ENCODE results near the gene GAK.

The GAK gene

GRCh38 chr4:829761-830600, 102.1 kb downstream of the GAK start:
- no peak for DNase-seq (ENCODE audit: low read depth in 2 of 2)

GRCh38 chr4:829291-829690, 102.8 kb downstream of the GAK start:
- no peak for DNase-seq (ENCODE audit: low read depth in 2 of 2)

- no peak for DNase-seq (ENCODE audit: low read depth in 2 of 2)
Measured at GRCh38 chr4:828641-829271, 103.4 kb downstream of the GAK start.

GRCh38 chr4:827209-828081, 104.7 kb downstream of the GAK start:
- no peak for DNase-seq (ENCODE audit: low read depth in 2 of 2)

- DNase-seq (ENCODE audit: low read depth in 2 of 2): no peak
Measured at GRCh38 chr4:826508-827208, 105.5 kb downstream of the GAK start.

GRCh38 chr4:825971-826330, 106.2 kb downstream of the GAK start, which contains the start of gene CPLX1:
CPLX1 (minus strand) TSS chr4:826129; CDS start chr4:824522, 1,607 bp downstream.
- DNase-seq (ENCODE audit: low read depth in 2 of 2): no peak

- DNase-seq (ENCODE audit: low read depth in 2 of 2): no peak
Measured at GRCh38 chr4:825063-825970, 106.8 kb downstream of the GAK start.

- no peak for DNase-seq (ENCODE audit: low read depth in 2 of 2)
Measured at GRCh38 chr4:824461-825062, 107.6 kb downstream of the GAK start.

- DNase-seq (ENCODE audit: low read depth in 2 of 2): no peak
Measured at GRCh38 chr4:823761-824460, 108.2 kb downstream of the GAK start.

- DNase-seq (ENCODE audit: low read depth in 2 of 2): no peak
Measured at GRCh38 chr4:823176-823760, 108.8 kb downstream of the GAK start.

GRCh38 chr4:822361-823175, 109.5 kb downstream of the GAK start:
- DNase-seq (ENCODE audit: low read depth in 2 of 2): no peak

- no peak for DNase-seq (ENCODE audit: low read depth in 2 of 2)
Measured at GRCh38 chr4:821631-822030, 110.5 kb downstream of the GAK start.

GRCh38 chr4:821181-821591, 110.9 kb downstream of the GAK start:
- DNase-seq (ENCODE audit: low read depth in 2 of 2): no peak

GRCh38 chr4:820230-821172, 111.6 kb downstream of the GAK start:
- no peak for DNase-seq (ENCODE audit: low read depth in 2 of 2)

GRCh38 chr4:819401-820229, 112.5 kb downstream of the GAK start:
- no peak for DNase-seq (ENCODE audit: low read depth in 2 of 2)
